ENCODE data around the gene PM20D2.

PM20D2 gene

DNA sequence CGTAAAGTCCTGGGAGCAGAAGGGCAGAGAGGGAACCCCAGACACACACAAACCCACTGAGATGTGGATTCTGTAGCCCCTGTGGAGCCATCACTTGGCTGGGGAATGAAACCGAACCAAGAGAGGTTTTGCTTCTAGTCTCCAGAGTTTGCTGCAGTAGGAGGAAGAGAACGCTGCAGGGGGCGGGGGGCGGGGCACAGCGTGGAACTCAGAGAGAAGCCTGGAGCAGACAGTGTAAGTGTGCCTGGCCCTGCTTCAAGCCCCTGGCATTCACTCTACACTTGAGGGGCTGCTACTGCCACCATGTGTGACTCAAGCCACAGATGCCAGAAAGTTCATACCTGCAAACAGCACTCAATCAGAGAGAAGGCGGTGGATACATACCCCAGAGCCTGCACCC lies 52.4 kb downstream of the PM20D2 start:
- Mint-ChIP-seq H3K27me3 (peaks cover 4 to 14% of the 10 kb centered on the region in 2 donors), H3K4me1 (ENCODE audit: low read depth in 2 of 2) (no peaks in the 10 kb centered on the region), H3K36me3 (ENCODE audit: insufficient read depth) (peaks cover 3% of the 10 kb centered on the region), H3K9me3 (no peaks in the 10 kb centered on the region), H3K27ac (no peak overlapping the region), H3K4me3 (no peak overlapping the region)
- ATAC-seq (replicated peaks) (no peak), DNase-seq (no peak)

DNA sequence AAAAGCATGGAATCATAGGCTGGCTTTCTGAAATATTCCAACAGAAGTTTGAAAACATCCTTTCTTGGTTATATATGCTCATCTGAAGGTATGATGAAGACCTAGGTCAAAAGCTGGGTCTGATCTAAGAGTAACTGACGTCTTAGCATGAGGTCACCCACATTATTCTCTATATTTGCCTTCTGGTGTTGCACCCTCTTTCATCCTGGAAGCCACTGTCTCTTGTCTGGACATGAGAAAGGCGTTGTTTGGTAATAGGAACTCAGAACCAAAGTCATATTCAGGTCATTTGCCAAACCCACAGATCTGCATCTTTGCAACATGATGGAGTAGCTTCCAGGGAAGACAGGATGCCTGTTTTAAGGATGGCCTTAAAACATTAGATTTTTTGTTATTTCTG lies 53.7 kb downstream of the PM20D2 start:
- H3K4me1 Mint-ChIP-seq (ENCODE audit: low read depth in 2 of 2): no peaks in the 10 kb centered on the region
- no peak for ATAC-seq (replicated peaks)
- no peak for DNase-seq

DNA sequence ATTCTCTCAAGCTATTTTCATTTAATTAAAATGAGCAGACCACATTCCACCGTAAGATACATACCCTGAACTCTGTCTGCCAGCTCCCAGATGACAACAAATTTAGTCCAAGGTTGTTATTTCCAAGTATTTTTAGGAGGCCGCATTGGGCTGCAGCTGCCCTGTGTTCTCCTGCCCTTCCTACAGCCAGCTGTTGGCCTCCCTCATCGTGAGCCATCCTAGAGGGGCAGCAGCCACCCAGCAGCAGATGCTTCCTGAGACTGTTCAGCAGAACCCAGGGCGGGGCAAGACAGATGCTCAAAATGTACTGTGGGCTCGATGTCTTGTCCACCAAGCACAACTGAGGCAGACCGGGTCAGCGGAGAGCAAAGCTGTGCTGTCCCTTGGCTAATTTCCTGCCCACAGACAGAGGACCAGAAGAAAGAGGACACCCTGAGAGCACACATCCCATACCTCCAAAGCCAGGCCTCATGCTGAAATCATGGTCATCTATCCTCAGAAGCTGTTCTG lies 54.9 kb downstream of the PM20D2 start:
- DNase-seq: no peak
- Mint-ChIP-seq H3K4me1 (ENCODE audit: low read depth in 2 of 2) (no peaks in the 10 kb centered on the region), H3K36me3 (ENCODE audit: insufficient read depth) (peaks cover 3% of the 10 kb centered on the region), H3K27ac (no peak overlapping the region), H3K27me3 (peaks cover 0 to 31% of the 10 kb centered on the region in 2 donors), H3K4me3 (no peak overlapping the region), H3K9me3 (no peaks in the 10 kb centered on the region)
- ATAC-seq (replicated peaks): no peak

More for the DNA sequence above, 53.7 kb downstream of the PM20D2 start:
- Mint-ChIP-seq H3K36me3 (ENCODE audit: insufficient read depth) (peaks cover 3% of the 10 kb centered on the region), H3K9me3 (no peaks in the 10 kb centered on the region), H3K27ac (no peak overlapping the region), H3K27me3 (peaks cover 0 to 24% of the 10 kb centered on the region in 2 donors), H3K4me3 (no peak overlapping the region)

DNA sequence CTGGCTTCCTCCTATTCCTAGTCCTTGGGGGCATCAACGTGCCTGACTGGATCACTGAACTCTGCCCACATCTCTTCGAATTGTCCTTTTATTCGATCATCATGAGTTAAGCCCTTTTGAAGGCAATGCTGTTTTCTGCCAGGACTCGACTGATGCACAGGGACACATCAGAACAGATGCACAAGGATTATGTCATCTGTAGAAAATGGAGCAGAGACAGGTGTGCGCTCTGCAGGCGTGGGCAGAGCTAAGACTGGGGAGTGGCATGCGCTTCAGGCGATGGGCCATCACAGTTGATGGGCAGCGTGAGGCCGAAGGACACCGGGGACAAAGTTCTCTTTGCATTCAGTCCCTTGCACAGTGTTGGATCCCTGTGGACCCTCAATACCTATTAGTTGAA lies 58.2 kb downstream of the PM20D2 start:
- H3K36me3 Mint-ChIP-seq (ENCODE audit: insufficient read depth): no peaks in the 10 kb centered on the region
- no peaks in the 10 kb centered on the region for H3K9me3 Mint-ChIP-seq
- ATAC-seq (replicated peaks) (no peak), DNase-seq (no peak)
- peaks cover 0 to 29% of the 10 kb centered on the region in 2 donors for H3K27me3 Mint-ChIP-seq
- H3K27ac Mint-ChIP-seq: no peak overlapping the region
- no peaks in the 10 kb centered on the region for H3K4me1 Mint-ChIP-seq (ENCODE audit: low read depth in 2 of 2)
- no peak overlapping the region for H3K4me3 Mint-ChIP-seq

DNA sequence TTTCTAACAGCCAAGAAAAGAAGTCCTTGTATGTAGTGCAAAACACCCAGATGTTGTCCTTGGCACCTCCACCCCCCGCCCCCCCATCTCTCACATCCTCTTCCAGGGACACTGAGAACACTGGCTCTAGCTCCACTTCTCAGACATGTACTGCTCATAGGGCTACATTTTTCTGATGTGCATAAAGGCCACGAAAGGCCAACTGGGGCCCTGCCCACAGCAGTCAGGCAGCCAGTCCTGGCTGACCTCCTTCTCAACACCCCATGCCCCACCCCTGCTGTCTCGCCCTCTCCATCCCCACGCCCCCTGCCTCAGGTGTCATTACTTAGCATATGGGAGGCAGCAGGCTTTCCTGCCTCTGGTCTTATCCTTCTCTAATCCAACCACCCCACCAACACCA lies 60.0 kb downstream of the PM20D2 start:
- H3K4me3 Mint-ChIP-seq: no peak overlapping the region
- ATAC-seq (replicated peaks) (no peak), DNase-seq (no peak)
- H3K27me3 Mint-ChIP-seq: peaks cover 5 to 19% of the 10 kb centered on the region in 2 donors
- H3K9me3 Mint-ChIP-seq: no peaks in the 10 kb centered on the region
- H3K4me1 Mint-ChIP-seq (ENCODE audit: low read depth in 2 of 2): no peaks in the 10 kb centered on the region
- no peaks in the 10 kb centered on the region for H3K36me3 Mint-ChIP-seq (ENCODE audit: insufficient read depth)
- no peak overlapping the region for H3K27ac Mint-ChIP-seq

DNA sequence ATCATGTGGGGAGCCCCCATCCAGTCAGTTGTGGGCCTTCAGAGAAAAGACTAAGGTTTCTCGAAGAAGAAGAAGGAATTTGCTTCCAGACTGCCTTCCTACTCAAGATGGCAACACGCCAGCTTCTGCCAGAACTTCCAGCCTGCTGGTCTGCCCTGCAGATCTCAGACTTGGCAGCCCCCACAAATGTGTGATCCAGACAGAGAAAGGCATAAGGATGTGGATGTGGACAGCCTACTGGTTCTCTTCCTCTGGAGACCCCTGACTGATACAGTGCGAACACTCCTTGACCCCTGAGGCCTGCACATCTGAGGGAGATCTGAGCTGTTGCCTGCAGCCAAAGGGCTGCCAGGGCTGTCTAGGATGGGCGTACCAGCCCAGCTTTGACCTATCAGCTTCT lies 62.7 kb downstream of the PM20D2 start:
- Mint-ChIP-seq H3K4me3 (no peak overlapping the region), H3K27ac (no peak overlapping the region), H3K27me3 (peaks cover 24 to 26% of the 10 kb centered on the region in 2 donors), H3K36me3 (ENCODE audit: insufficient read depth) (no peaks in the 10 kb centered on the region), H3K9me3 (no peaks in the 10 kb centered on the region), H3K4me1 (ENCODE audit: low read depth in 2 of 2) (no peaks in the 10 kb centered on the region)
- DNase-seq (no peak), ATAC-seq (replicated peaks) (no peak)

DNA sequence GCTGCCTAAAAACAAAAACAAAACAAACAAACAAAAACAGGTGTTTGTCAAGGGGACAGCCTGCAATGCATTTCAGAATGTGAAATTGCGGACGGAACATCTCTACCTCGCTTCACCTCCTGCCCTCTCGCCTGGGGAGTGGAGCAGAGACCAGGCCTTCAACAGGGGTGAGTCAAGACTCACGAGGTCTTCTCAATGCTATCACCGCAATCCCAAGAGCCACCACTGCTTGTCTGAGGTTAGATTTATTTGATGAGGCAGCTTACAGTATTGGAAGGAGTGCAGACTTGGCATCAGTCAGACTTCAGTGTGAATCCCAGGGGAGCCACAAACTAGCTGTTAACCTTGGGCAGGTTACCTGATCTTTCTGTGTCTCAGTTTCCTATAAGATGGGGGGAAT lies 63.6 kb downstream of the PM20D2 start:
- no peak overlapping the region for H3K4me3 Mint-ChIP-seq
- ATAC-seq (replicated peaks) (no peak), DNase-seq (no peak)
- no peaks in the 10 kb centered on the region for H3K4me1 Mint-ChIP-seq (ENCODE audit: low read depth in 2 of 2)
- H3K36me3 Mint-ChIP-seq (ENCODE audit: insufficient read depth): no peaks in the 10 kb centered on the region
- no peak overlapping the region for H3K27ac Mint-ChIP-seq
- H3K9me3 Mint-ChIP-seq: no peaks in the 10 kb centered on the region
- H3K27me3 Mint-ChIP-seq: peaks cover 18 to 34% of the 10 kb centered on the region in 2 donors

DNA sequence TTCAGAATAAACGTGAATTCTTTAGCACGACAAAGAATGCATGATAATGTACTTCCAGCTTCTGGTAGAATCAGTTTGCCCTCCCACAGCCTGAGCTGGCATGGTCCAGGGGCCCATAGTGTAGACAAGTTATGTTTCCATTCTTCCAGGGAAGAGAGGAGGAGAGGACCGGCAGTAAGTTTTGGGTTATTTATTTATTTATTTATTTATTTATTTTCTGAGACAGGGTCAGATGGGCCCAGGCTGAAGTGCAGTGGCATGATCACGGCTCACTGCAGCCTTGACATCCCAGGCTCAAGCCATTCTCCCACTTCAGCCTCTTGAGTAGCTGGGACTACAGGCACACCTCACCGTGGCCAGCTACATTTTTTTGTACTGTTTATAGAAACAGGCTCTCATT lies 66.6 kb downstream of the PM20D2 start:
- Mint-ChIP-seq H3K36me3 (ENCODE audit: insufficient read depth) (no peaks in the 10 kb centered on the region), H3K27ac (no peak overlapping the region), H3K27me3 (peaks cover 16 to 39% of the 10 kb centered on the region in 2 donors), H3K4me3 (no peak overlapping the region), H3K4me1 (ENCODE audit: low read depth in 2 of 2) (peaks cover 0 to 3% of the 10 kb centered on the region in 2 donors), H3K9me3 (no peaks in the 10 kb centered on the region)
- ATAC-seq (replicated peaks) (no peak), DNase-seq (no peak)

DNA sequence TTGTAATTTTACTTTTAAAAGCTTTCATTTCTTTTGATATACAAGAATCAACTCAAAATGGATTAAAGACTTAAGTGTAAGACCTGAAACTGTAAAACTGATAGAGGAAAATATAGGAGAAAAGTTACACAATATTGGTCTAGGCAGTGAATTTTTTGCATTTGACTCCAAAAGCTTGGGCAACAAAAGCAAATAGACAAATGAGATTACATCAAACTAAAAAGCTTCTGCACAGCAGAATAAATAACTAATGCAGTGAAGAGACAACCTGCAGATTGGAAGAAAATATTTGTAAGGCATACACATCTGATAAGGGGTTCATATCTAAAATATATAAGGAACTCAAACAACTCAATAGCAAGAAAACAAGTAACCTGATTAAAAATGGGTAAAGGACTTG lies 68.3 kb downstream of the PM20D2 start:
- no peak for ATAC-seq (replicated peaks)
- H3K9me3 Mint-ChIP-seq: no peaks in the 10 kb centered on the region
- H3K4me3 Mint-ChIP-seq: no peak overlapping the region
- peaks cover 29 to 49% of the 10 kb centered on the region in 2 donors for H3K27me3 Mint-ChIP-seq
- H3K27ac Mint-ChIP-seq: no peak overlapping the region
- H3K36me3 Mint-ChIP-seq (ENCODE audit: insufficient read depth): no peaks in the 10 kb centered on the region
- no peak for DNase-seq
- peaks cover 0 to 6% of the 10 kb centered on the region in 2 donors for H3K4me1 Mint-ChIP-seq (ENCODE audit: low read depth in 2 of 2)
